GM12878 (cell line): ENCODE measurements around the gene EXD3. TPM values are rescaled to one million over a fixed set of nuclear protein-coding genes. Genes with fewer than 3 reads are reported as not detected.

Source experiments
- ATAC-seq: fragments of 200-7000 bp; cut with Tn5 transposase; 3 replicates; pipeline ENCODE4 v1.9.1; 2020; ENCODE audit warnings: mild to moderate bottlenecking, moderate library complexity
- BruUV-seq: library from RNA; stranded (reverse); fragments of 400-500 nt; replicated peaks from 2 replicates; lab custom pipeline; 2021; lab: Mats Ljungman, UMichigan
- CTCF ChIA-PET: fragments of 300-600 bp; sonication (Branson Sonifier 250); formaldehyde crosslinking; extraction: SDS; loops from one replicate; lab custom pipeline; 2021; ENCODE audit warnings: inconsistent platforms; lab: Yijun Ruan, JAX
- POLR2A ChIA-PET: fragments of 350-600 bp; formaldehyde crosslinking; extraction: SDS; loops from one replicate; lab custom pipeline; 2021; ENCODE audit warnings: inconsistent platforms; lab: Charles Lee
- RAD21 ChIA-PET: fragments of 300-600 bp; sonication (Branson Sonifier 250); formaldehyde crosslinking; loops from one replicate; lab custom pipeline; 2023; ENCODE audit warnings: antibody characterized with exemption; ENCODE audit not compliant: unreplicated experiment; lab: Charles Lee
- SMC1A ChIA-PET: fragments of 300-600 bp; sonication (Branson Sonifier 250); formaldehyde crosslinking; loops from one replicate; lab custom pipeline; 2023; ENCODE audit not compliant: unreplicated experiment, uncharacterized antibody; lab: Charles Lee
- DNase-seq: peaks from one replicate; pipeline ENCODE4 v3.0.0-alpha.2; 2011; ENCODE audit warnings: low read depth, low spot score
- FAIRE-seq: peaks from 3 replicates; lab custom pipeline; 2011; peaks lifted over from hg19 to GRCh38; lab: Jason Lieb, UNC
- H2AFZ ChIP-seq: 2 replicates; pipeline ENCODE4 v1.6.0; 2011; ENCODE audit warnings: low read depth, low read length, control low read depth; ENCODE audit not compliant: control insufficient read depth
- H3K27ac ChIP-seq: 2 replicates; pipeline ENCODE4 v1.5.1; 2011; ENCODE audit warnings: control low read depth; ENCODE audit not compliant: control insufficient read depth, insufficient read depth
- H3K27me3 ChIP-seq, 2 experiments: replicated peaks in 1 of 2; 2 replicates each; pipeline versions ENCODE4 v1.6.0 to v1.6.1; 2011; ENCODE audit warnings: low read length in 1 of 2; ENCODE audit not compliant: control insufficient read depth in 2 of 2, insufficient read depth in 2 of 2
- H3K36me3 ChIP-seq, 2 experiments: 2 replicates each; pipeline ENCODE4 v1.5.1; 2011; ENCODE audit warnings: low read length in 1 of 2; ENCODE audit not compliant: control insufficient read depth in 2 of 2, insufficient read depth in 2 of 2
- H3K4me1 ChIP-seq: 2 replicates; pipeline ENCODE4 v1.6.1; 2011; ENCODE audit warnings: mild to moderate bottlenecking, low read length, moderate library complexity, mixed read lengths; ENCODE audit not compliant: control insufficient read depth, insufficient read depth
- H3K4me2 ChIP-seq: 2 replicates; pipeline ENCODE4 v1.6.0; 2011; ENCODE audit warnings: control low read depth; ENCODE audit not compliant: control insufficient read depth, insufficient read depth
- H3K4me3 ChIP-seq: fragments of 200-600 bp; sonication (generic); 2 replicates; pipeline ENCODE4 v1.5.1; 2016
- H3K79me2 ChIP-seq: 2 replicates; pipeline ENCODE4 v1.6.0; 2011; ENCODE audit warnings: low read length; ENCODE audit not compliant: control insufficient read depth, insufficient read depth
- H3K9ac ChIP-seq: 2 replicates; pipeline ENCODE4 v1.8.0; 2011; ENCODE audit warnings: low read length, control low read depth, mixed read lengths; ENCODE audit not compliant: control insufficient read depth, insufficient read depth
- H3K9me3 ChIP-seq: replicated peaks from 3 replicates; pipeline ENCODE4 v1.5.1; 2011; ENCODE audit warnings: mild to moderate bottlenecking, low read length; ENCODE audit not compliant: control insufficient read depth, insufficient read depth
- H4K20me1 ChIP-seq: 2 replicates; pipeline ENCODE4 v1.6.0; 2011; ENCODE audit not compliant: control insufficient read depth, insufficient read depth
- BRCA1 ChIP-seq: IDR thresholded peaks from 2 replicates; pipeline ENCODE4 v1.6.1; 2011; ENCODE audit warnings: low read depth, low read length, improper control_type of control experiment
- CHD2 ChIP-seq: IDR thresholded peaks from 2 replicates; pipeline ENCODE4 v1.6.1; 2011; ENCODE audit warnings: low read depth, low read length, improper control_type of control experiment, borderline replicate concordance
- CREB1 ChIP-seq: IDR thresholded peaks from 2 replicates; pipeline ENCODE4 v1.6.1; 2012; ENCODE audit warnings: low read depth, mild to moderate bottlenecking, inconsistent platforms
- EGR1 ChIP-seq, 2 experiments: IDR thresholded peaks; 1 replicate in 1 of 2; 2 replicates in 1 of 2; pipeline ENCODE4 v1.6.1; 2011 to 2012; ENCODE audit warnings: low read depth in 2 of 2, low read length in 2 of 2, borderline replicate concordance in 1 of 2, mild to moderate bottlenecking in 1 of 2, moderate library complexity in 1 of 2
- MAX ChIP-seq: IDR thresholded peaks from 2 replicates; pipeline ENCODE4 v1.6.1; 2012; ENCODE audit warnings: low read depth, low read length, improper control_type of control experiment
- MEF2B ChIP-seq: fragments of 450-650 bp; IDR thresholded peaks from 2 replicates; pipeline ENCODE4 v1.6.1; 2018; ENCODE audit warnings: mild to moderate bottlenecking, moderate library complexity; ENCODE audit not compliant: partially characterized antibody, poor library complexity, severe bottlenecking
- MLLT1 ChIP-seq: fragments of 450-650 bp; IDR thresholded peaks from 2 replicates; pipeline ENCODE4 v1.6.1; 2016; ENCODE audit warnings: mild to moderate bottlenecking
- NBN ChIP-seq: fragments of 450-650 bp; IDR thresholded peaks from 2 replicates; pipeline ENCODE4 v1.6.1; 2016
- NFYA ChIP-seq: IDR thresholded peaks from 2 replicates; pipeline ENCODE4 v1.6.1; 2011; ENCODE audit warnings: low read depth, mild to moderate bottlenecking, low read length, improper control_type of control experiment, borderline replicate concordance
- POLR2AphosphoS2 ChIP-seq: IDR thresholded peaks from 2 replicates; pipeline ENCODE4 v1.6.1; 2011; ENCODE audit warnings: low read depth, mild to moderate bottlenecking, low read length, improper control_type of control experiment, moderate library complexity
- RAD51 ChIP-seq: fragments of 450-650 bp; IDR thresholded peaks from 2 replicates; pipeline ENCODE4 v1.6.1; 2016; ENCODE audit warnings: moderate library complexity, mild to moderate bottlenecking, inconsistent platforms
- RELA ChIP-seq: fragments of 450-650 bp; IDR thresholded peaks from 2 replicates; pipeline ENCODE4 v1.8.0; 2014; ENCODE audit warnings: borderline replicate concordance; ENCODE audit not compliant: partially characterized antibody
- SMARCA5 ChIP-seq: fragments of 450-650 bp; IDR thresholded peaks from 2 replicates; pipeline ENCODE4 v1.6.1; 2017; ENCODE audit warnings: mild to moderate bottlenecking
- SMC3 ChIP-seq: IDR thresholded peaks from 2 replicates; pipeline ENCODE4 v1.6.1; 2011; ENCODE audit warnings: low read length, improper control_type of control experiment, borderline replicate concordance
- TCF3 ChIP-seq: IDR thresholded peaks from 2 replicates; pipeline ENCODE4 v1.6.1; 2012; ENCODE audit warnings: low read depth, mild to moderate bottlenecking, low read length, borderline replicate concordance; ENCODE audit not compliant: insufficient read depth
- YBX1 ChIP-seq: fragments of 450-650 bp; IDR thresholded peaks from 2 replicates; pipeline ENCODE4 v1.6.1; 2016; ENCODE audit warnings: antibody characterized with exemption
- YY1 ChIP-seq: IDR thresholded peaks from 2 replicates; pipeline ENCODE4 v1.6.1; 2011; ENCODE audit warnings: low read depth, mild to moderate bottlenecking, low read length
- ZSCAN29 ChIP-seq: fragments of 450-650 bp; IDR thresholded peaks from 2 replicates; pipeline ENCODE4 v1.6.1; 2017; ENCODE audit warnings: mild to moderate bottlenecking, moderate library complexity
- WGBS: methylation state at CpG from one replicate; pipeline ENCODE4 v1.1.6; 2016; ENCODE audit warnings: low lambda C conversion rate; ENCODE audit not compliant: insufficient replicate concordance, insufficient coverage; ENCODE audit errors: missing lambda C conversion rate; 5-methylcytosine and 5-hydroxymethylcytosine counted together
- in situ Hi-C: fragments of 300-500 bp; cut with MboI; formaldehyde crosslinking; loops from 9 replicates; pipeline ENCODE4 v1.14.3; 2018; ENCODE audit warnings: mixed read lengths
- intact Hi-C: fragments of 100-400 bp; cut with micrococcal nuclease; formaldehyde crosslinking; loops from one replicate; pipeline ENCODE4 v1.14.2; 2022; ENCODE audit not compliant: unreplicated experiment
- polyA plus RNA-seq, 11 experiments: library from polyadenylated mRNA; depleted of rRNA in 4 of 11; unstranded in 6 of 11; stranded (reverse) in 5 of 11; fragments of >200 nt; fragmentation: Nextera tagmentation in 4 of 11; fragmentation: Illumina TruSeq in 1 of 11; extraction: Ambion mirVana in 4 of 11; extraction: Trizol in 1 of 11; gene quantifications; 1 replicate in 1 of 11; 2 replicates in 10 of 11; pipeline versions ENCODE4 v1.2.1 to v1.2.3, GENCODE V29; 2011 to 2016; ENCODE audit warnings: inconsistent platforms in 2 of 11, missing spikeins in 2 of 11, low read depth in 1 of 11
- total RNA-seq, 4 experiments: library from RNA; depleted of rRNA in 3 of 4; stranded (reverse); fragments of >200 nt in 3 of 4; fragmentation: Illumina TruSeq in 1 of 4; extraction: Trizol in 1 of 4; gene quantifications; 2 replicates each; pipeline versions ENCODE4 v1.2.1 to v1.2.3, GENCODE V29; 2013 to 2021

EXD3 gene
- total and polyA plus RNA-seq, 10 of the 15 experiments (the other 5 are each of a cell fraction or from before 2014, with no cell fraction given): 0.21 to 7.1 (median 3.6) TPM

GRCh38 chr9:137393176-137394150 lies 29.5 kb downstream of the EXD3 start:
- ChIA-PET SMC1A (no interaction called here), POLR2A (no interaction called here), RAD21 (no interaction called here), CTCF (no interaction called here)
- H3K27ac ChIP-seq: no peak overlapping the region
- intact Hi-C loops: no loop called here
- DNase-seq: no peak
- H4K20me1 ChIP-seq: no peaks in the 10 kb centered on the region
- H3K79me2 ChIP-seq: no peaks in the 10 kb centered on the region
- no peaks in the 10 kb centered on the region for H3K27me3 ChIP-seq
- H2AFZ ChIP-seq: no peak overlapping the region
- in situ Hi-C loops: no loop called here
- no peak for ATAC-seq
- H3K4me3 ChIP-seq: no peak overlapping the region
- no peak overlapping the region for H3K9ac ChIP-seq
- WGBS: 87% methylated on average over 28 of the region's 28 CpGs
- H3K4me2 ChIP-seq: no peak overlapping the region
- BruUV-seq: no TSS peak
- TF ChIP-seq BRCA1: no peak
- TF ChIP-seq MAX: no peak
- no peak for TF ChIP-seq RAD51
- no peak for TF ChIP-seq CHD2
- no peak for TF ChIP-seq CREB1
- no peak for TF ChIP-seq ZSCAN29
- no peak for TF ChIP-seq EGR1 (IDR thresholded peaks at IDR 0.05; ENCODE audit: borderline replicate concordance in 1 of 2, low read depth in 2 of 2, low read length in 2 of 2)
- no peak for TF ChIP-seq RELA
- no peak for TF ChIP-seq YBX1
- no peak for TF ChIP-seq POLR2AphosphoS2
- no peak for TF ChIP-seq SMC3
- no peak for TF ChIP-seq MEF2B
- TF ChIP-seq TCF3: no peak
- no peak for TF ChIP-seq MLLT1
- no peak for TF ChIP-seq NBN
- TF ChIP-seq YY1: no peak
- no peak for TF ChIP-seq NFYA
- no peak for TF ChIP-seq SMARCA5
- H3K9me3 ChIP-seq: peaks cover 4% of the 10 kb centered on the region; the same call in 1 of the 3 replicates
- no peaks in the 10 kb centered on the region; a peak in 1 of 4 replicates for H3K36me3 ChIP-seq
- no peak for FAIRE-seq
- no peaks in the 10 kb centered on the region; the same call in 1 of the 2 replicates for H3K4me1 ChIP-seq
